Right renal pelvis (tissue), 4 donors: ENCODE data around the gene SP8. TPM values are rescaled to one million over a fixed set of nuclear protein-coding genes. Genes with fewer than 3 reads are reported as not detected.

Source experiments
- DNase-seq, 4 donors: peaks; one replicate each; pipeline ENCODE4 v3.0.0-alpha.2; 2013; ENCODE audit warnings: low read depth in 4 of 4, low spot score in 3 of 4, missing footprints in 1 of 4
- polyA plus RNA-seq, 4 donors: library from polyadenylated mRNA; unstranded; fragments of 120-200 nt; gene quantifications; one replicate each; pipeline ENCODE4 v1.2.1, GENCODE V29; 2013; ENCODE audit not compliant: insufficient read length in 4 of 4

Gene SP8
- polyA plus RNA-seq, 4 donors = not detected

DNA sequence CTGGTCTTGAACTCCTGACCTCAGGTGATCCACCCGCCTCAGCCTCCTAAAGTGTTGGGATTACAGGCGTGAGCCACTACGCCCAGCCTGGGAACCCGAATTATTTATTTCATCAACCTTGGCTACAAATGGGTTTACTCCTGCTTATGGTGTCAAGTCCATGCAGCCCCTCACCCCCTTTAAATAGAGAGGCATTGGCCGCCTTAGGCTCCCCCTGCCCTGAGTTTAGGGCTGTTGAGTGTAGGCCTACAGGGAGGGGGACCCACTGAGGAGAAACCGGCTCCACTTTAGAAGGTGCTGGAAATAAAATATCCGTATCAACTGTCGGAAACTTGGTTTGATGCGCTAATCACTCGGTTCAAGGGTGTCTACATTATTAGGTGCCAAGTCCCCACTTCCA lies 8.7 kb upstream of the SP8 start:
- no peak for DNase-seq

DNA sequence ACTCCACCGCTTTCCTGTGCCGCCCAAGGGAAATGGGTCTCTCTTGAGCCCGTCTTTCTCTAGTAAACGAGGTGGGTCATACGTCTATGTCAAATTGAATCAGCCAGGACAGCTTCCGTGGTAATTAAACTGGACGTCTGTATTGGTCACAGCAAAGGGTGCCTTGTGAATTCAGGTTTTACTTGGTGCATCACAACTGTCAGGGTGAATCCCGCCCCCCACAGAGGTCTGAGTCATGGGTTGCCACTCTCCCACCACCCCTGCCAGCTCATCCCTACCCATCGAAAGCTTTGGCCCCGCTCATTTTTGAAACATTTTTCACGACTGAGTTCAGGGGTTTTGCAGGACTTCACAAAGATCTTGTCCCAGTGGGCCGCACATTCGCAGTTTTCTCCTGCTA lies 8.0 kb upstream of the SP8 start:
- DNase-seq = no peak

DNA sequence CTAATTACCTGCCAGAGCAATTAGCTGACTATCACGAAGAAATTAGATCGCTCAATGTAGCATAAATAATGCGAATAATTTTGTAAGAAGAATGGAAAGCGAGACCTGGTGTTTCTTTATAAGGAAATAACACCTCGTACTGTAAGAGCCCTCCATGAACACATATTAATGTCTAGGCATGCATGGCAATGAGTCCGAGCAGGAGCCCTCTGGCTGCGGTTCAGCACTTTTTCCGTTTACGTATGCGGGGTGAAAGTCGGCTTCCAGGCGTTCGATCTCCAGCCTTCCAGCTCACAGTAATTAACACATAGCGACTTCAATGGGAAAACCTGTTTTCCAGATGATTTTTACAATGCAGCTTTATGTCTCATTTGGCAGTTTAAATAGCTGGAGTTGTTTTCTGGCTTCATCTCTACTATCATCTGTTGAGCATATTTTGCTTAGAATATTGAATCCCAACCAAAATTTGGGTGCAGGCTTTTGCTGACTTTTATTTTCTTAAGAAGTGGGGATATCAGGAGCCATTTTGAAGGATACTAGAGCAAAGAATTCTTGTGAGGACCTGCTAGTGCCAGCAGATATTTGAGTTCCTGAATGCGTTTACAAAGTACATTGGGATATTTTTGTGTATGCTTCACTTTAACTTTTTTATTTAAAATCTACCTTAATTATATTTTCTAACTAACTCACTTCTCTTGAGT lies 7.2 kb upstream of the SP8 start:
- DNase-seq = no peak

DNA sequence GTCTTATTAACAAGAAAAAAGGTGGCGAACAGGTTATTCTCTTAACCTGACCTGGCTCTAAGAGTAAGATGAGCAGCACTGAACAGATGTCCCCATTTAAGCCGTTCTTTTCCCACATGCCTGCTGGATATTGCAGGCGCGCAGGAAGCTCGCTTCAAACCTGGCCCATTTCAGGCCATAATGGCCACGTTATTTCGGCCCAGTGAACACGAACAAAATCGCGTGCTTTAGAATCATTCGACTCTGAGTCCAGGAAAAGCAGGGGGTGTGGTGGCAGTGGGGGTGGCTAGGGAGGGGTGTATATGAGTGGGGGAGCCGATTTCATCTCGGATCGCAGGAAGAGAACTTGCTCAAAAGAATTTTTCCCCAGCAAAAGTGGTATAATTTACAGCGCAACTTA lies 6.6 kb upstream of the SP8 start:
- DNase-seq = no peak

DNA sequence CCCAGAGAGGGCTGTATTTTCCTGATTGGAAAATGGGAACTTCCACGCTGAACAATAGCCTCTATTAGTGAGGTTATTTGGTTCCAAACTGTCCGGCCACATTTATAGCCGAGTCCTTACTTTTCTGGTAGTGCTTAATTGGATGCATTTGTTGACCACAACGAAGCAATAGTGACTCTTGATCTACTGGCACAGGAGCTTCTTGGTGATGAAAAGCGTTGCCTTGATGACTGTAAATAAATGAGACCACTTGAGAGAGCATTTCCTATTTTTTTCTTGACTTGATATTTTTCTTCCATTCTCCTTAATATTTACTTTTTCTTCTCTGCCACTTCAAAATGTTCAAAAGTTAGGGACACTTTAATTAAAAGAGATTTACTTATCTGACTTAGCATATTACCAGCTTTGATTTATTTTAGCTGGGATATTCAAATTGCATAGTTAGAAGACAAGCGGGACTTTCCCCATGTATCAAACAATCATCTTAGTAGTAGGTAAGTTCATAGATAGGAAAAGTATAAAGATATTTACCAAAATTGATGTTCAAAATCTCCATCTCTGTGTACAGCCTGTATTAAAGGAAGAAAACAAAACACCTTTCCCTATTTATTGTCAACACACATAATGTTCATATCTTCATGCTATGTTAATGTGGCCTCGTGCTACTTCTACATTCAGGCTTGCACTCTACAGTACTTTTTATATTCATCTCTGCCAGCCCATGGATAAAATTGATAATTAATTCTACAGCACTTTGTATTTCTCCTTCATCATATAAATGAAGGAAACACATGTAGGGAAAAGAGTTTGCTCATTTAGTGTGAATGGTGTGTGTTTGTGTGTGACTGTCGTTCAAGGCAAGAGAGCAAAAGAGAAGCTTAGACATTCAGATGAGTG lies 5.1 kb upstream of the SP8 start:
- DNase-seq = no peak

DNA sequence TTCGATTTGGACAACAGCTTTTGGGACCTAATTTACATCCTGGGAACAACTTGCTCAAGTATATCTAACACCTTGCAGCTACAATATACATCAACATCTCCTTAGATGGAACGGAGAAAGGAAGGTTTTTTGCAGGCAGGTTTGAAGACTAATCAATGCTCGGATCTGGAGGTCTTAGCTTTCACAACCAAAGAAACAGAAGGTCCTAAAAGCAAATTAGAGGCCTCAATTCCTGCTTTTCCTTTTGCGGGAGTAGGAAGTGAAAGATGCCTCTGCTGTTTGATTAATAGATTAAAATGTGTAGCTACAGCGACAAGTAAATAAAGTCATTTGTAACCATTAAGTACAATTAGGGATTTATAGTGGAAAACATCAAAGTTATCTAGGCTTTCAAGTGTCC lies 3.7 kb upstream of the SP8 start:
- DNase-seq = no peak

DNA sequence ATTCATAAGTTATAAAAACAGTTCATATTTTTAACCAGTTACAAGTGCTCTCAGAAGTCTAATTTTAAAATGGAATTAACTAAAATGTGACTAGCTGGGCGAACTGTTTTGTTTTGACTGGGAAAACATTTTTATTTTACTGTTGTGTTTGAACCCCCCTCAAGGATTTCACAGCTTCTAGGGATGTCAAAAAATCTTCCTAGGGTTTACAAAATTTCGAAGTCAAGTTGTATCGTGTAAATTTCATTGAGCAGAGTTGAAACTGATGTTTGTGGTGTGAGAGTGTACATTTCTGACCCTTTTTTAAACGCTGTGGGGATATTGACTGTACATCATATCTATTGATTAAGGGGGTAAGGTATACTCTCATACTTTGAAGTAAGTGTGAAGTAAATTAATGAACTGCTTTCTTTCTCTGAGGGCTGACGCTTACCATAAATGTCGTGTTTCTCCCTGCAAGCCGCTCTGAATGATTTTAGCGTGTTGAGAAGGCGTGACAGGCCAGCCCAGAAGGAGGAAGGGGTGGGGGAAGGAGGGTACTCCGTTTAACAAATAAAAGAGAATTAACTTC lies 1.8 kb upstream of the SP8 start:
- no peak for DNase-seq

DNA sequence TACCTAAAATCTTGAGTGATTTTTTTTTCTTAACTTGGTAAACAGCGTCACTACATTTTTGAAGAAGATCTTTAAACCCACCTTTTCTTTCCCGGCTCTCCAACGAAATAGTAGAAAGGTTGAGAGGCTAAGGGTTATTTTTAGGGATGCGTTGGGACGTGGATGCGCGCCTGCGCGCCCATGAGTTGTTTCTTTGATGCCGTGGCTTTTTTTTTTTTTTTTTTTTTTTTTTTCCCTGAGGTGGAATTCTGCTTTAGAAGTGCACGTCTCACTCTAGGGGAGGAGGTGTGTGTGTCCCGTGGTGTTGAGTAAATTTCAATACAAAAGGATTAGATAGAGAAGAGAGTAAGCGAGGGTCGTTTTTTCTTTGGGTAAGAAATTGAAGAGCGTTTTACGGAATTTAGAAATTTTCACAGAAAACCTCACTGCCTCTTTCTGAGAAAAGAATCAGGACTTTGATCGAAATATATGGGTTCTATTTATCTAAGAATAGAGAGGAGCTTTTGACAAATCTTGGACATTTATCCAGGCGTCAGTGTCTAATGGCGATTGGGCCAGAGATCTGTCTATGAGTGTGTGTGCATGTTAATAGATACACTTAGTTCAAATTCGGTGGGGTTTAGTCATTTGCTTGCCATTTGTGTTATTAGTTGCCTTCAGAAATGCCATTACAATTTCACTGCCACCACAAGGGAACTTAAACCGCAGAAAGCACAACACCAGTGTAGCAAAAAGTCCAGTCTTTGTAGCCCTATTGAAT lies 1.2 kb upstream of the SP8 start:
- no peak for DNase-seq

DNA sequence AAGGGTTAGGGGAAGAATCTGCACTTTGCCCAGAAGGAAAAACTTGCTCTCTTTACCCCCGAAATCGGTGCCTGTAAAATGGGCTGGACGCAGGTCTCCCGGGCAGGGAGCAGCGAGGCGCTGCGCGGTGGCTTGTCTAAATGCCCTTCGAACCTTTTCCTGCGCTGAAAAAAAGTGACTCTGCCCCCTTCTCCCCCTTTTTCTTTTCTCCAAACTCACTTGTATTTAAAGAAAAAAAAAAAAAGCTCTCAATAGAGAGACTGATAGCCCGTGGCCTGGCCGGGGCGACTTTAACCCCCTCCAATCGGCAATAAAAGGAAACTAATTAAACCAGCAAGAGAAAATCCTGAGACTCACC lies 286 bp downstream of the SP8 start:
- DNase-seq = no peak

DNA sequence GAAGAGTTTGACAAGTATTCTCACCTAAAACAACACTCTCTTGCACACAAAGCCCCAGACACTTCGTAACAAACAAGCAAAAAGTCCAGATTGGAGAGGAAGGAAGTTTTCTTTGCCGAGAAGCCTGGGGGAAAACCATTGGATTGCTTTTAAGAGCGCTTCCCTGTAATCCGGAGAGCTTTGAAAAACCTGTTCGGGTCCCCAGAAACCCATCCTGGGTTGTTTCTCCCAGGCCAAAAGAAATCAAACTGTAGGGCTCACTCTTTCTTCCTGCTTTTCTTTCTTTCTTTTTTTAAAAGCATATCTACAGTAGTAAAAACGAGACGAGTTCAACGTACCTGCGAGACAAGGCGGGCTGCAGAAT lies 655 bp downstream of the SP8 start:
- DNase-seq = no peak

DNA sequence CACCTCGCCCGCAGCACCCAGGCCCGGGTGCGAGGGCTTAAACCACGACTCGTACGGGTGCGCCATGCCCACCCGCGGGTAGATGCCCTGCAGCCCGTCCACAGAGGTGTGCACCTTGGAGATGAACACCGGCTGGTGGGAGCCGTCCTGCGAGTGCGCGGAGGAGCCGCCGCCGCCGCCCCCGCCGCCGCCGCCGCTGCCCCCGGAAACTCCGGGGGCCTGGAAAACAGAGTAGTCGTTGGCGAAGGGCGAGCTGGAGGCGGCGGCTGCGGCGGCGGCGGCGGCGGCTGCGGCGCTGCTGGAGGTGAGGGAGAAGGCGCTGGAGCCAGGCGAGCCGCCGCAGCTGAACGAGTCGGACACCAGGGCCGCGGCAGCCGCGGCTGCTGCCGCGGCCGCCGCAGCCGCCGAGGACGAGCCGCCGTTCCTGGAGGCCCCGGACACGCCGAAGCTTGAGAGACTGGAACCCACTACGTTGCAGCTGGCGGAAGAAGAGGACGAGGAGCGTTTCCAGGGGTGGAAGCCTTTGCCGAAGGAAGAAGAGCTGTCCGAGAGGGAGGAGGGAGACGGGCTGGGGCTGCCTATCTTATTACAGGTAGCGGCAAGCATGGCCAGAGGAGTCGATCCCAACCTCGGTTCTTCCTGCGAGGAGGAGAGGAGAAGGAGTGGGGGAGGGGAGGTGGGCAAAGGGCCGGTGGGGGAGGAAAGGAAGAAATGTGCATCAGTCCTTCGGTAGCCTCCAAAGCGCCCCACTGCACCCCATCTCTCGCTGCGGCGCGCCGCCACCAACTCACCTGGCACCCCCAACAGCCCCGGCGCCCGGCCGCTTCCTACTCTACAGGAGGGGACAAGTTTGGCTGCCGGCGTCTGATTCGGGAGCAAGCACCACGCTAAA lies 1.3 kb downstream of the SP8 start:
- no peak for DNase-seq

DNA sequence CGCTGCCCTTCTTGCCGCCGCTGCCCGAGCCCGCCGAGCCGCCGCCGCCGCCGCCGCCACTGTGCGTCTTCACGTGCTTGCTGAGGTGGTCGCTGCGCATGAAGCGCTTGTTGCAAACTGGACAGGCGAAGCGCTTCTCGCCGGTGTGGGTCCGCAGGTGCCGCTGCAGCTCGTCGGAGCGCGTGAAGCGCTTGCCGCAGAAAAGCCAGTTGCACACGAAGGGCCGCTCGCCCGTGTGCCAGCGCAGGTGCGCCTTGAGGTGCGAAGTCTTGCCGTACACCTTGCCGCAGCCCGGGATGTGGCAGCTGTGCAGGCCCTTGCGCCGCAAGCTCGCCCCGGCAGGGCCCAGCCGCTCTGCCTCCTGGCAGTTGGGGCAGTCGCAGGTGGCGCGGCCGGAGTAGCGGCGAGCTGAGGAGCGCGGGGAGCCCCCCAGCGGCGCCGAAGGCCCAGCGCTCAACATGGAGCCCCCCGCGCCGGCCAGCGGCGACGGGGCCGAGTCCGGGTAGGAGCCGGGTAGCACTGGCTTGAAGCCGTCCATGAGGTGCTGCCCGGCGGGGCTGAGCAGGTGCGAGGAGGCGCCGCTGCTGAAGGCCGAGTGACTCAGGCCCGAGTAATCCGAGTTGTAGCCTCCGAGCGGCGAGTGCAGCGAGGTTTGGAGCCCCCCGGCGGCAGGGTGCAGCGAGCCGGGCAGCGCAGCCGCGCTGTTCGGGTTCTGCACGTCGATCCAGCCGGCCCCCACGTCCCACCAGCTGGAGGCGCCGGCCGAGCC lies 2.1 kb downstream of the SP8 start:
- DNase-seq = no peak

DNA sequence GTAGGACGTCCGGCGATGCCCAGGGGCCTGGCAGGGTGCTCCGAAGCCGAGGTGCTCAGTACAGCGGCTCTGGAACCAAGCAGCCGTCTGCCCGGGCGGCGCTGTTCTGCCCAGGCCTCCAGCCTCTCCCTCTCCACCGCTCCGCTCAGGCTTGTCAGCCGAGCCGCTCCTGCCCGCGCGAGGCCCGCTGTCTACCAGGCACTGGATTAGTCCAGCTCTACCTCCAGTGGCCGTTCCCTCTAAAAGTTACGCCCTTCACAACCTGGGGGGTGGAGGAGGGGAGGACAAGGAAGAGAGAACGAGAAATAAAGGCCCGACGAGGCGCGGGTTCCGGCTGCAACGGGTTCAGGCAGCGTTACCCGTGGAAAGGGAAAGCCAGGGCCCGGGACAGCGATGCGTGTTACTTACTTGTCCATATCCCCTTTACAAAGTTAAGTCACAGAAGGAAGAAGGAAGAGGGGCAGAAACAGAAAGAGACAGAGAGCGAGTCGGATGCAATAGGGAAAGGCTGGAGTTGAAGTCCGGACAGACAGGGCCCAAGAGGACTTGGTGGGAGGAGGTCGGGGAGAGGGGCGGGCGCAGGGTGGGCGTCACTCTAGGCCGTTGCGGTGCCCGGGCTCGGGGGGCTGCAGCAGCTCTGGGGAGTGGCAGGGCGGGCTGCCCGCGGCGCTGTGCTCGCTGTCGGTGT lies 2.8 kb downstream of the SP8 start:
- DNase-seq = no peak

DNA sequence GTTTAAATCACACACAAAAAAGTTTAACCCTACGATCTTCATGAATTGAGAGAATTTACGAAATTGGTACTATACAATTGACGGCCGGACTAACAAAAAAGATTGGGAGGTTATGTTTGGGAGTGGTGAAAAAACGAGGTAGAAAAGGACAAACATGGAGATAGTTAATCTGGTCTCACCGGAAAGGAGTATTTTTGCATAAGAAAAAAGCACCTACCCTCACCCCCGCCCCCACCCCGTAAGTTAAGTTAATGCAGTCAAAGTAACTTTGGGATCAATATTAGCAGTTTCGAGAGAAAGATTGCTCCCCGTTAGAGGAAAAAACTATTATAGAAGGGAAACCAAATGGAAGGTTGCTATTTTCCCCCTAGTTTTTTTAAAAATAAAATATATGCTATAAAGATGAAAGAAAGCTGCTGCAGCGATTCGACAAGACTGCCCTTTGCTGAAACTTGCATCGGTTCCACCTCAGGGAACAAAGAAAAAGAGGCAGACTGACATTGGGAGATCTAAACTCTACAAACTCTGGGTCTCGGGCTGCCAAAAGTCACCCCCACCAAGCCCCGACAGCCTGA lies 3.5 kb downstream of the SP8 start:
- no peak for DNase-seq

DNA sequence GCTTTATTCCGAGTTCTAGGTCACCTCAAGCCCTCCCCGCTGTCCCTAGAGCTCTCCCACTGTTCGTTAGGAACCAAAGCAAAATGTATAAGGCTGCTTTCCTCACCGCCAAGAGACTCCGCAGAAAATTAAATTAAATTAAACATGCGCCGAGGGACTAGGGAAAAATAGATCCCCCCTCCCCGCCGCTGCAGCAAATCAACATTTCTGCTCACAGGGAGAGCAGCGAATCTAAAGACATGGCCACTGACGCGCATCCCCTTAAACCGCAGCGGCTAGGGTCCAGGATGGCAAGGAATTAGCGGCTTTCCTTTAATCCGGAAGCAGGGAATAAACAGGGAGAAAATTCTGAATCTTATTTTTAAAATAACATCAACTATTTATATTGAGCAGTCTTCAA lies 7.6 kb downstream of the SP8 start:
- DNase-seq = no peak

DNA sequence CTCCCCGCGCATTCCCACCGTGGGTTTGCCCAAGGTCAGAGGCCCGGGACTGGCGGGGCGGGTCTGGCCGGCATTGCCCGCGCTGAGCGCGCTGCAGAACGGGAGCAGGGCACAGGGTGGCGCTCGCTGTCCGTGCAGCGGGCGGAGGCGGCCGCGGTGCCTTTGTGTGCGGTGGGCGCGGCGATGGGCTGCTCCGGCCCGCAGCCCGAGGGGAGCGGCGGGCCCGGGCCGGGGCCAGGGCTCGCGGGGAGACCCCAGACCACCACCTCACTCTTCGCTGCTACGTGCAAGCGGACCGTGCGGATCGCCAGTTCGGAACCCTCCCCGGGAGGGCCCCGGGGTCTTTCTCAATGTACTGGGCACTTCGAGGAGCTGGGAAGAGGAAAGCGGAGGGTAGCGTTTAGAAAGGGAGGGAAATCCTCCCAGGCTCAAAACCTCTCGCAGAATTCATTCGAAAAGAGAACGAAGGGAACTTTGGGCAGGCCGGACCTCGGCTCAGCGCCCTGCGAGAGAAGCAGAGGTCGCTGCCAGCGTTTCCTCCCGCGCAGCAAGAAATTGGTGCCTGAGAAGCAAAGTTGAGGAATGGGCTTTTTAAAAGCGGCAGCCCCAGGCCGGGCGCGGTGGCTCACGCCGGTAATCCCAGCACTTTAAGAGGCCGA lies 8.5 kb downstream of the SP8 start:
- DNase-seq = no peak

DNA sequence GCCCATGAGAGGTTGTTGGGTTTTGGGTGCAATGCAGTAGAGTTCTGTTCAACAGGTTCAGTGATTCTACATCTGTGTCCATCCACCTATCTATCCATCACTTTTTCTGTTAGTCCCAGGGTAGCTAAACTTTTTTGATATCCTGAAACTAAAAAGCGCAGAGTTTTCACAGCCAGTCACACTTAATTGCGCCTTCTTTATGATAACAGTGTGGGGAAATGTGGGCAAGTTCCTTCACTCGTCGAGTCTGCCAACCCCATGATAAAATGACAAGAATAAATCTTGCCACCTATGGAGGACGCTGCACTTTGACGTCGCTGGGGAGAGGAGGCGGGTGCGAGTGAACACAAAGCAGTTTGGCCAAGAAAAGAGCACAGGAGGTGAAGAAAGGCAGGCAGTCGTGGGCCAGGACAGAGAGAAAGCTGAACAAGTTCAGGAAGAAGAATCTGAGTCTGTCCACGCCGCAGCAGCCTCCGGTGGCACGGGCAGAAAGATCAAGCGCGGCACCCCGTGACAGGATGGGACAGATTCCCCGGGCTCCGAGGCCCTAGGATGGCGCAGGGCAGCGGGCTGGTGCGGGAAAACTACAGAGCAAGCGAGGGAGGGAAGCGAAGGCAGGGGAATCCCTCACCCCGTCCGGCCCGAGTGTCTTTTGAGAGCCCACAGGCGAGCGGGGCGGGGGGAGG lies 9.2 kb downstream of the SP8 start:
- DNase-seq = no peak

DNA sequence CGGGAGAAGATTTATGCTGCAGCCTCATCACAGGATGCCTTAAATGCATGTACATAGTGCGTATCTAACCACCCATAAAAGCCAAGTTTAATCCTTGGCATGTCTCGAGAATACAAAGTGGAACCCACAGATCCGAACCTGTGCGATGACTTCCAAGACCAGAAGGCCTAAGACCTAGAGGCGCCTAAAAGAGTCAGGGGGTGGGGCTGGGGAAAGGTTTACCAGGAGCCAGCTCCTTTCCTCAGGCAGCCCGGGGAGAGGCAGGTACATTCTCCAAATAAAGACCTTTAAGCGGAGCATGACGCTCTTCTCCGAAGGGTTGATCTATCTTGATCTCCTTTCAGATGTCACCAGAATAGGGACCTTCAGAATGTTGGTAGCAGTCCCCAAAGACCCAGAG lies 9.7 kb downstream of the SP8 start:
- DNase-seq = no peak
